Fibroblast of skin of right quadriceps (primary cell): ENCODE results near the gene PSMD11.

Source experiments
- DNase-seq: peaks from one replicate; pipeline ENCODE4 v3.0.0-alpha.2; 2013

PSMD11 gene

DNA sequence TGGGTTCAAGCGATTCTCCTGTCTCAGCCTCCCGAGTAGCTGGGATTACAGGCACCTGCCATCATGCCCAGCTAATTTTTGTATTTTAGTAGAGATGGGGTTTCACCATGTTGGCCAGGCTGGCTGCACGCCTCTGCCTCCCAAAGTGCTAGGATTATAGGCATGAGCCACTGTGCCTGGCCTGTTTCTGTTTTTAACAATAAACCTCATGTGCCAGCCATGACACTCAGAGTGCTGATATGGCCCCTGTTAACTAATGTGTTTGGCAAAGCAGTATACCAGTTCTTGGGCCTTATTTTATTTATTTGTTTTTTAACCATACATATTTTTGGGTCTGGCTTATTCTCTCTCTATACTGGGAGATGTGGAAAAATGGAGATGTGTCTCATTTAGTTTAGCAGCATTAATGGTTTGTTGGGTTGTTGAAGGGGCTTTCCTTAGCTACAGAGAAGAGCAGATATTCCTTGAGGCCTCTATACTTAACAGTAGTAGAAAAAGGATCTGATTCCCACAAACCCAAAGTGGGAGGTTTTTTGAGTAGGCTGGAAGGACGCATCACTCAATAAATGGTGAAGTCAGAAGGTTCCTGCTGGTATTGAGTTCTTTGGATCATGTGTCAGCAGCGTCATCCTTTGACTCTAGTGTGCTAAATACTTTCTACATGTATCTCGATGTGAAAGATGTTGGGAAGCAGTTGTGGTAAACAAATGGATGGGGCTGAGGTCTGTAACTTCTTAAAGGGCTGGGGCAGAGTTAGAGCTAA lies 26.3 kb downstream of the PSMD11 start:
- DNase-seq, result no peak

DNA sequence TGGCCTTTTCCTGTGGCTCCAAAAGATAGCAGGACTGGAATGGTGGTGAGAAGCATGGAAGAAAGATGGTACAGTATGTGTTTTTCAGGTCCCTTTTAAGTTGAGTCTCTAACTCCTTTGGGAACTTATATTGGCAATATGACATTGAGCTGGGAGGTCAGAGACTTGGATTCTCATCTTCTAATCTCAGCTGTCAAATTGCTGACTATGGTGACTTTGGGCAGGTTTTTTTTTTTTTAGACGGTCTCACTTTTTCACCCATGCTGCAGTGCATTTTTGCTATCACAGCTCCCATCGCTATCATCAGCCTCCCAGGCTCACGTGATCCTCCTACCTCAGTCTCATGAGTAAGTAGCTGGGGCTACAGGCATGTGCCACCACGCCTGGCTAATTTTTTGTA lies 27.3 kb downstream of the PSMD11 start:
- DNase-seq, result no peak

DNA sequence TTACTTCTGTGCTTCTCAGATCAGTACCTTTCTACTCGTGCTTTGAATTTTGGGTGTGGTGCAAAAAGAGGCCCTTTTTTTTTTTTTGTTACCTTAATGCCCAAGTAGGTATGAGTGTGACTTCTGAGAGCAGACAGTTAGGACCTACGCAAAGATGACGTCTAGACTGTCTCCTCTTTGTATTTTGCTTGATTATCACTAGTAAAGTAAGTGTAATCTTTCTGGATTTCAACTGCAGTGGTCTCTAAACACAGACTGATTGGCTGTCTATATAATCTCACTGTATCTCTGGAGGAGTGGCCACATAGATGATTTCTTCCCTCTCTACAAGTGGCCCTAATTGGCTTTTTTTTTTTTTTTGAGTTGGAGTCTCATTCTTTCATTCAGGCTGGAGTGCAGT lies 30.9 kb downstream of the PSMD11 start:
- DNase-seq, result no peak

DNA sequence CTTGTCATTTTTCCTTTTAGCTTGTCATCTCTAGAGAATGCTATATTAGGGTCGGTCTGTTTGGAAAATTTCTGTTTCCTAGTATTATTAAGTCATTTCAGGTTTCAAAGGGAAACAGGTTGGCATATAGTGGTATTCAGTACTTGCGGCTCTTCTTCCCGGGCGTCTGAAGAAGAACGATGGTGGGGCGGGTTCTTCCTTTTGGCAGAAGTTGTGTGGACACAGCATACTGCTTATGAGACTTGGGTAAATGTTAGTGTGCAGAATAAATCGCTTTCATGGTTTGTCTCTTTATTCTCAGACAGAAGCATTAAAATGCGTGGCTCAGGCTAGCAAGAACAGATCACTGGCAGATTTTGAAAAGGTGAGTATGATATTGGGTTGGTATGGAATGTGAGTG lies 32.9 kb downstream of the PSMD11 start:
- DNase-seq, result no peak

DNA sequence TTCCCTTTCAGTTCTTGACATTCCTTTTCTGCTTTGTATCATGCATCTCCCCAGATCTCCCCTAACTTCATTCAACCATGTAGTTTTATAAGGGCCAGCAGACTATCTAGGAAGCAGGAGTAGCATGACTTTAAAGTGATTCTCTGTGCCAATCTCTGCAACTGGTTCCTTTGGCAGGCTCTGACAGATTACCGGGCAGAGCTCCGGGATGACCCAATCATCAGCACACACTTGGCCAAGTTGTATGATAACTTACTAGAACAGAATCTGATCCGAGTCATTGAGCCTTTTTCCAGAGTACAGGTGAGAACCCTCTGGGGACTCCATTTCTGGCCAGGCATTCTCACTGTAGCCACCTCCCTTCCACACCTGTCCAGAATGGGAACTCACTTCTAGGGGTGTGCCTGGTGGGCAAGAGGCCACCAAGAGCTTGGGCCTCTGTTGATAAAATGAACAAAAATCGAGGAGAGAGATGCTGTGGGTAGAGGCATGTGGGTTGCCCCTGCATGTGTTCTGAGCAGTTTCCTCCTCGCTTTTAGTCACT lies 34.8 kb downstream of the PSMD11 start:
- no peak for DNase-seq

DNA sequence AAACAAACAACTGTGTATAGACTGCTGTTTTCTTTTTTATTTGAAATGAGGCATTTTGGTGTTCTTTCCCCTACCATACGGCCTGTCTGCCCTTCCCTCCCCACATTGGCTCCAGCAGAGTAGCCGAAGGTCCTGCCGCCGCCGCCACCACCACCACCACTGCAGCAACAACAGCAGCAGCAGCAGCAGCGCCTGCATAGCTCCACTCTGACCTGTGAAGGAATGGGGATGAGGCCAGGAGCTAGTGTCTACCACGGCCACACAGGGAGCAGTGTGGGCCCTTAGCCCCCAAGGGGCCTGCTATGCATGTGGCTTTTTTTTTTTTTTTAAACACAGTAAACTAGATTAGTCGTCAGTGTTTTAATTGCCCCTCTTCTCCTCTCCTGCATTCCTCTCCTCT lies 36.9 kb downstream of the PSMD11 start:
- no peak for DNase-seq

DNA sequence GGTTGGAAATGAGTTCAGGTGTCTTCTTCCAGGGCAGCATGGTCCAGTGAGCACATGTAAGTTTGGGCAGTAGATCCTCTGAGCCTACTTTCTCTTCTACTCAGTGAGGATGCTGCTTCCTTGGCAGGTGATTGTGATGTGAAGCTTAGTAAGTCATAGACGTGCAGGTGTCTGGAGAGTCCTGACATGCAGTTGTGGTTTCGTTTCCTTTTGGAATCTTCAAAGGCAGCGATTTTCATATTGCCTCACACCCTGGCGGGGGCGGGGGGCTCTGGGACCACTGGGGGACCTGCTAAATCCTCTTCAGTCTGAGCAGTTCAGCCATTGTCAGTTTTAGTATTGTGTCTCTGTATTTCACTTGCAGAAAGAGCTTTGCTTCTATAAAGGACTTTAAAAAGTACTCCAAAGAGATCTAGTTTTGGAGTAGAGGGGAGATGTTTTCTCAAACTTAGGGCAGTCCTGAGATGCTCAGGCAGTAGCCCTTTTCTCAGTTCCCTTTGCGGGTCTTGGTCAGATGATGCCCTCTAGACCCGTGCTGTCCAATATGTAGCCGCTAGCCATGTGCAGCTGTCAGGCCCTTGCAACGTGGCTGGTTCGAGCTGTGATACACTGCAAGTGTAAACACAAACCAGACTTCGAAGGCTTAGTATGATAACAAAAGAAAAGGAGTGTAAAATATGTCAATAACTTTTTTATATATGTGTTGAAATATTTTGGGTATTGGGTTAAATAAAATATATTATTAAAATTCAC lies 38.4 kb downstream of the PSMD11 start:
- DNase-seq, result no peak

DNA sequence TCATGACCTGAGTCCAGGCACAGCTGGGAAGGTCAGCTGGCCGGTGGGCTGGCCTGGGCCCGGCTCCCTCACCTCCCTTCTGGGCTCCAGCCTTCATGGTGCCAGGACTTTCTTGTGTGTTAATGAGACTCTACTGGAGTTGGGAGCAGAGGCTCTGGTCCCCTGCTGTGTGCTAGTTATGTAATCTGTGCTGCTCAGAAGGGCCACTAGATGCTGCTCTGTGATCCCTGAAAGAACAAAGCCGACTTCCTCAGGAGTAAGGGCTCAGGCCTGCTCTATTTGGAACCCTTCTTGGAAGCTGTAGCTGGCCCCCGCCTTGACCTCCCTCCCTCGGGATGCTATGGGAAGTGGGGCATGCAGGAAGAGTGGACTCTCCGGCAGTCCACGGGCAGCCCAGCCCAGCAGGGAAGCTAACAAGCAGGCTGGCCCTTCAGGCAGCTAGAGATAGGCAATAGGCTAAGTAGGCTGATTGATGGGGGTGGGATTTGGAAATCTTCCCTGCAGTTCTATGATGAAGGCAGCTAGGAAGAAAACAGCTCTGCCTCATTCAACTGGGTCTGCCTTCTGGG lies 39.2 kb downstream of the PSMD11 start:
- peak; percentile 76 for DNase-seq

DNA sequence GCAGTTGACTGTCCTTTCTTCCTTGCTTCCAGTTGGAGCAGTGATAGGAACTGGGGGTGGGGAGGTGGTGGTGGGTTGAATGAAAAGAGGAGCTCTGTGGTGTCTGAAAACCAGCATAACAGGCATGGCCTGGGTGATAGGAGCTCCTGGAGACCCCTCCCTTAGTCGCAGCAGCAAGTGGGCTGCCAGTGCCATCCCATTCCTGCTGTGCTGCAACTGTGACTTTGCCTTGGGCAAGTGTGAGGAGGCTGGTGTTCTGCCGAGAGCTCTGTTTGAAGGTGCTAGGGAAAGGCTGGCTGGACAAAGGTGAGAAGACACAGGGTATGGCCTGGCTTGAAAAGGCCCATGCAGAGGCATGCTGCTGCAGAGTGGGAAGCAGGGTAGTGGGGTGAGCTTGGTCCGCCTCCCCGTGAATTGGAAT lies 39.7 kb downstream of the PSMD11 start:
- no peak for DNase-seq

DNA sequence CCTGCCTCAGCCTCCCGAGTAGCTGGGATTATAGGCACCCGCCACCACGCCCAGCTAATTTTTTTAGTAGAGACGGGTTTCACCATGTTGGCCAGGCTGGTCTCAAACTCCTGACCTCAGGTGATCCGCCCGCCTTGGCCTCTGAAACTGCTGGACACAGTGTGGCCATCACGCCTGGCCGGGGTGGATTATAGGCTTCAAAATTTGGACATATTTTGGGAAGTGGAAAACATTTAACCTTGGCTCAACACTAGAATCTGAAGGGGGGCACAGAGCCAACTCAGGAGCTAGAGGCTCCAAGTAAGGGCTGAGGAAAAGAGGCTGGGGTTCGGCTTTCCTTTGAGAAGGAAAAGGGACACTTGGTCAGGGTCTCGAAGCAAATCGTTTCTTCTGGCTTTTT lies 40.3 kb downstream of the PSMD11 start:
- no peak for DNase-seq

DNA sequence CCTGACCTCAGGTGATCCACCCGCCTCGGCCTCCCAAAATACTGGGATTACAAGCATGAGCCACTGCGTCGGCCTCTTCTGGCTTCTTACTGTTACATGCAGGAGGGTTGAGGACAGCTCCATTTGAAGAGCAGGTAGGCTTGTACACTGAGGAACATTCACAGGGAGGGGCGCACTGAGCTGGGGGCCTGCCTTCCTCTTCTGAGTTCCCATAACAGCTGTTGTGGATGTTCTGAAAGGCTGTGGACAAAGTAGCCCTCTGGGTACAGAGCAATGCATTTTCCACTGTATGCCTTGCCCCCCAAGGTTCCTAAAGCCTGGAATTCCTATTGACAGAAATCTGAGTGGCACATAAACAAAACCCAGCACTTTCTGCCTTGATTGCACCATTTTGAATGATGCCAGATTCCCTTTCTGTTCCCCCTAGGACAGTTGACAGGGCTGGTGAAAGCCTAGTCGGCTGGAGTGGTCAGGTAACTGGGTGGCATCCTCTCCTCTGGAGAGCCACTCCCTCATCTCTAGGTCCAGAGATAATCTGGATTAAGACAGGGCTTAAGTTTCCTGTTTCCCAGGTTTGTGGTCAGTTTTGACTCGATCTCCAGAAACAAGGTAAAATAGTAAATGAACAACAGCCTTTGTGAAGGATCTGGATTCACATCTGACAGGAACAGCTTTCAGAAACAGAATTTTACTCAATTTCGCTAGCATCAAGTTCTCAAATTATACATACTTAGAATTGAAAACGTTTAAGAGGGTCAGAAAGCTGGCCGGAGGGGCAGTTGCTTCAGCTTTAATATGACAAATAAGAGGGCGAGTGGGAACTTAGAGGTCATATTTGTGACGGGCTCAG lies 41.2 kb downstream of the PSMD11 start:
- no peak for DNase-seq

DNA sequence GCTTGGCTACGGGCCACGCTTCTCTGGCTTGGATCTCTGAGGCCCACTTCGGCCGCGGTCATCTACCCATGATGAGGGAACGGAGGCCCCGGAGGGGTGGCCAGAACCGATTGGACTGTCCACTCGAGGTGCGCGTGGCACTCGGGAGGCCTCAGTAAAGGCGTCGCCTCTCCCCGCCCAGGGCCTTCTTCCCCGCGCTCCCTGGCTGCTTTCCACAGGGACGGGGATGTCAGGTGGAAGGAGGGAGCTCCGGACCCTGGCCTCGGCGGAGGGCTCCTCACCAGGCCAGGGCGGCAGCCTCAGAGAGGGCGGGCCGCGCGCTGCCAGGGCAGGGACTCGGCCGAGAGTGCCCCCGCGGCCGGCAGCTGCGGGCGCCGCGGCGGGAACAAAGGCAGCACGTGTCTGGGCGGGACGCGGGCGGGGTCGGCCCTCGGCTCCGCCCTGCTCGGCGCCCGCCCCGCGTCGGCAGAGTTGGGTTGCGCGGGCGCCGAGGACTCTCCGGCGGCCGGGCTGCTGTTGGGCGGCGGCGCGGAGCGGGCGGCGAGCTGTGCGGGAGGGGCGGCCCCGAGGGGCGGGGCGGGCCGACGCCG lies 41.9 kb downstream of the PSMD11 start:
- peak; percentile 68 for DNase-seq

DNA sequence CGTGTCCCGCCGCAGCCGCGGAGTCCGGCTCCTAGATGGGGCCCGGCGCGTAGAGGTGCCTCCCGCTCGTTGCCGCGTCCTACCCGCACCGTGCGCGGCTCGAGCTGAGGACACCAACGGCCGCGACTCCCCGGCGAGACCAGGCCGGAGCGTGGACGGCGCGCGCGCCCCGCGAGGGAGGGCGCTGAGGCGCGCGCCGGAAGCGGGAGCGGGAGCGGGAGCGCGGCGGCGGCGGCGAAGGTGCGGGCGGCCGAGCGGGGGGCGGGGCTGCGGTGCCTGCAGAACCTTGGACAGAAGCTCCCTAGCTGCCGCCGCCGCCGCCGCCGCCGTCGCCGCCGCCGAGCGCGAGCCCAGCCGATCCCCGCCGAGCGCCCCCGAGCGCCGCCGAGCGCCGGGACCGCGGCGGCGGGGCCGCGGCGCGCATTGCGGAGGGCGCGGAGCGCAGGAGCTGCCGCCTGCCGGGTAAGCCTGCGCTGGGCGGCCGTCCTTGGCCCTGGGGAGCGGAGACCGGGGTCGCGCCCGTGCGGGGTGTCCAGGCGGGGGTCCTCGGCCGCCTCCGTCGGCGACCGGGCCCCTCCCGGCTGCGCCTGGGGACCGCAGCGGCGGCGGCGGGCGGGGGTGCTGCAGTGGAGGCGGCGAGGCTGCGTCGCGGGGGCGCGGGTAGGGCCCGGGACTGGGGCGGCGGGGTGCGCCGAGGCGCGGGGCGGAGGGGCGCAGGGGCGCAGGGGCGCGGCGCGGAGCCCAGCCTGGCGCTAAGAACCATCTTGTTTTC lies 42.6 kb downstream of the PSMD11 start, which contains the start of gene CDK5R1:
Gene CDK5R1 (plus strand): TSS at position 293 of the 772 bp plus-strand sequence. CDS start 628 bp downstream, outside the sequence.
- DNase-seq, result peak; percentile 66

DNA sequence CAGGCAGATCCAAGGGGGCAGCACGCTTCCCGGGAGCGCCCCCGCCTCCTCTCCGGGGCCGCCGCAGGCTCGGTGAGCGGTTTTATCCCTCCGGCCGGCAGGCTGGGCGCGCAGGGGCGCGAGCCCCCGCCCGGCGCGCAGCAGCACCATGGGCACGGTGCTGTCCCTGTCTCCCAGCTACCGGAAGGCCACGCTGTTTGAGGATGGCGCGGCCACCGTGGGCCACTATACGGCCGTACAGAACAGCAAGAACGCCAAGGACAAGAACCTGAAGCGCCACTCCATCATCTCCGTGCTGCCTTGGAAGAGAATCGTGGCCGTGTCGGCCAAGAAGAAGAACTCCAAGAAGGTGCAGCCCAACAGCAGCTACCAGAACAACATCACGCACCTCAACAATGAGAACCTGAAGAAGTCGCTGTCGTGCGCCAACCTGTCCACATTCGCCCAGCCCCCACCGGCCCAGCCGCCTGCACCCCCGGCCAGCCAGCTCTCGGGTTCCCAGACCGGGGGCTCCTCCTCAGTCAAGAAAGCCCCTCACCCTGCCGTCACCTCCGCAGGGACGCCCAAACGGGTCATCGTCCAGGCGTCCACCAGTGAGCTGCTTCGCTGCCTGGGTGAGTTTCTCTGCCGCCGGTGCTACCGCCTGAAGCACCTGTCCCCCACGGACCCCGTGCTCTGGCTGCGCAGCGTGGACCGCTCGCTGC lies 43.3 kb downstream of the PSMD11 start:
- DNase-seq, result no peak

DNA sequence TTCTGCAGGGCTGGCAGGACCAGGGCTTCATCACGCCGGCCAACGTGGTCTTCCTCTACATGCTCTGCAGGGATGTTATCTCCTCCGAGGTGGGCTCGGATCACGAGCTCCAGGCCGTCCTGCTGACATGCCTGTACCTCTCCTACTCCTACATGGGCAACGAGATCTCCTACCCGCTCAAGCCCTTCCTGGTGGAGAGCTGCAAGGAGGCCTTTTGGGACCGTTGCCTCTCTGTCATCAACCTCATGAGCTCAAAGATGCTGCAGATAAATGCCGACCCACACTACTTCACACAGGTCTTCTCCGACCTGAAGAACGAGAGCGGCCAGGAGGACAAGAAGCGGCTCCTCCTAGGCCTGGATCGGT lies 43.9 kb downstream of the PSMD11 start:
- DNase-seq, result no peak

DNA sequence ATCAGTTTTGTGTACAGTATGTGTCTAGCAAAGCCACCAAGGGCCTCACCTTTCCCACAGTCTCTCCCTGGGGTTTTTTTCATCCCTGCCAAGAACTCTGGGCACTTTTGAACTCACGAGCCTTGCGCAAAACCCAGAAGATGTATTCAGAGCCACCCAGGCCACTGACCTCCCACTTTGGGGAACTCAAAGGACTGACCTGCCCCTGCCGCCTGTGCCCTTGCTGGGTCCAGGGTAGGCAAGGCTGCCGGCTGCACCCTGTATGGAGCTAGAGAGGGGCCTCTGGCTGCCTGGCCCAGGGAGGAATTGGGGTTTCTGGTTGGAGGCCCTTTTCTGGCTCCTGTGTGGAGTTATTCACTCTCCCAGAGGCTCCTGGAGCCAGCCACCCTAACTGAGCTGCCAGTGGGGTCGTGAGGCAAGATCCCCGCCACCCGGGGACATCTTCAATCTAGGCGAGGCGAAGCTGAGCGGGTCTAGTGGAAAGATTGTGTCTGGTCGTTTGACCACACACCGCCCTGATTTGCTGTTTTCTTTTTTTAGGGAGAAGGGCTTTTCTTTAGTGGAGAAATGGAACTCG lies 44.4 kb downstream of the PSMD11 start:
- DNase-seq, result no peak

DNA sequence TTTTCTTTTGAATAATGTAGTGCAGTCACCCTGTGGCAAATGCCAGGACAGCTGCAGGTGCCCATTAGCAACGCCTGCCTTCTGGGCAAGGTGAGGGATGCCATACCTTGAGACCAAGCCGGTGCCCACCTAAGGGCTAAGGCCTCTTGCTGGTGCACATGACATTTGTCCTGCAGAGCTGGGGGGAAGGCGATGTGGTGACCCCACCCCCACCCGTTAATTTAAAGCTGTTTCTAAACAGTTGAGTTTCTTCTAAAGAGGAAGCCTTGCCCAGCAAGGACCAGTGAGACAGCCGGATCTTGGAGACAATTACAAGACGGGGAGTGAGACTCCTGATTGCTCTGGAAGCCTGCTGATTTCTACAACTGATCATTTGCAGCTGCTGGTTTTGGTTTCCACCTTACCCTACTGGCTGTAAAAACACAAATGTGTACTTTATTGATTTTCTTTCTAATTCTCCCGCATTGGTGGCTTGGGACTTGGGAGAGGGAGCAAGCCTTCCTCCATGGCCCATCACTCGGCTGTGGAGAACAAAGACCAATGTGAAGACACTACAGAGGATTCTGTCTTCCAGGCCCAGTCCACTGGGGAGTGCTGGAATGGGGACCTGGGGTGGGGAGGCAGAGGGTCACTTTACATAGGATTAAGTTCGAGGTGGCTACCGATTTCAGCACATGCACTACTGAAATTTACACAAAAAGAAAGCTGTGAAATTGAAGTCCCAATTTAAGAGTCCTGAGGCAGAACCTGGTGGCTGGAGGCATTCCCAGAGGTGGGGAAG lies 45.2 kb downstream of the PSMD11 start:
- no peak for DNase-seq

DNA sequence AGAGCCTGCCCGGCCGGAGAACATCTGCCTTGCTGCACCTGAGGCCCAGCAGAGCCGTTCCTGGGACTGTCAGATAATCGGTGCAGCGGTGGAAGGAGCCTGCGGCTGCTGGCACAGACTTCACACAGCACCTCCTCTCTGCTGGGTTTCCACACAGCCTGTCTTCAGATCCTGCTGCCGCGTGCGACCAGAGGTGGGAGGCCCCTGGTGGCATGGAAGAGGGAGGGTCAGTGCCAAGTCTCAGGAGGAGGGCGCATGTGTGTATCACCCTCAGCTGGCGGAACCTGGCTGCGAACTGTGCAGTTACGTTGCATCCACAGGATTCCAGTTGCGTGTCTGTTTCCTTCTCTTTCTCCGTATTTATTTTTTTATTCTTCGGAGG lies 45.8 kb downstream of the PSMD11 start:
- no peak for DNase-seq

DNA sequence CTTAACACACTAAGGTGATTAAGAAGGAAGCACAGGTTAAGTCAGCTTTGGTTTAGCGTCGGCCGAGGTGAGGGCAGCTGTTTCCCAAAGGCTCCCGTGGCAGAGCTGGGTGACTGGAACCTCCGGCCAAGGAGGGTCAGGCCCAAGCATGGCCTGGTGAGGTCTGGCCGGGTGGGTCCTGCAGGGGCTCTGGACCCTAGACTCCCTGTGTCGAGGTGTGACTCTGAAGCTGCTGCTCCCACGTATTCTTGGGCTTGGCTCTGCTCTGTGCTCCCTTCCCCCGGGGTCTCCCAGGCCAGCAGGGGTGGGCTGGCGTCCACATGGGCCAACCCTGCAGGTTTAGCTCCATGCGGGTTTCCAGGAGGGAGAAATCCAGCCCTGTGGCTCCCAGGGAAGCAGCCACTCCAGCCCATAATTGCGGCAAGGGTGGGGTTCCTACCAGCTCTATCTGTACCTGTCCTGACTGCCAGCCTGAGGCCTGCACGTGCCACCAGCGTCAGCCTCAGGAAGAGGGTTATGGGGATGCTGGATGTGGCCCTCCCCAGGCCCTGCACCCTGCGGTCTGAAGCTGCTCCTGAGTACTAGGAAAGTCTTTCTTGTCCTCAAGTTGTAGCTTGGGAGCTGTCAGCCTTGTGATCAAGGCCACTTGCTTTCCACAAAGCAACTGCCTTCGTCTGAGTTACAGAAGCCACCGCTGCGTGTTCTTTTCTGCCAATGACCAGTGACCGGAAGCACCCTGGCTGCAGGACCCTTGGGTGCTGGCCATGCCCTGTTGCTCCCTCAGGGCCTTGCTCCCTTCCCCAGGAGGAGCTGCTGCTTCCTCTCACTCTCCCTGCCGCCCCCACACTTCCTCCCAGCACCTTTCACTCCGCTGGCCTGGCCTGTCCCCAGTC lies 47.3 kb downstream of the PSMD11 start:
- DNase-seq, result no peak
